HG02642 (cell line): Measurements from ENCODE around the gene PLEKHA1.
A peak's percentile ranks its signal among the peaks of the same experiment; 100 is the strongest.

Experiments
- ATAC-seq: cut with Tn5 transposase; IDR thresholded peaks from one replicate; pipeline ENCODE4 v1.9.1; 2021; ENCODE audit warnings: mild to moderate bottlenecking; ENCODE audit not compliant: unreplicated experiment, poor library complexity

PLEKHA1 gene

DNA sequence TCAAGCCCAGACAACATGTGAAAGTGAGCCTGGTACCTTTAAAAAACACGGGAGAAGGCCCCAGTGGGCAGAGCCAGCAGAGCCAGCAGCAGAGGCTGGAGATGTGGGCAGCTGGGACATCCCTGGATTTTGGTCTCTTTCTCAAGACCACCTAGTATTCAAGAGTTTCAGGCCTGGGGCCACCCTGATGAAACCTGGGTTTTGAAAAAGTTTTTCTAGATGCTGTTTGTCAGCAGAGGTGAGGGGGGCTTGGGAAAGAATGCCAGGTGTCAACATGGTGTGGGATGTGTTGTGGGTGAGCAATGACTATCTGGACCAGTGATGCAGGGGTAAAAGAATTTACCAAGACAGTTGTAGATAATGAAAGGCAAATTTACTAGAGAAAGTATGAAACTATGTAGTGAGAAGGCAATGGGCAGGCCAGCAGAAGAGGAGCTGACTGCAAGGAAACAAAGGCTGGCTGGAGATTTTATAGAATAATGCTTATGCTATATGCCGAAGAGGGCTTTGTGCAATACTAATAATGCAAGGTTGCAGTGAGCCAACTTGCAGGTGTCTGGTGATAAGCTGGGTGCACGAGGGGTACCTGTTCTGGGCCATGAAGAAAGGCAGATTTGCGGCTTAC, 28.1 kb upstream of the PLEKHA1 start:
- no peak for ATAC-seq

DNA sequence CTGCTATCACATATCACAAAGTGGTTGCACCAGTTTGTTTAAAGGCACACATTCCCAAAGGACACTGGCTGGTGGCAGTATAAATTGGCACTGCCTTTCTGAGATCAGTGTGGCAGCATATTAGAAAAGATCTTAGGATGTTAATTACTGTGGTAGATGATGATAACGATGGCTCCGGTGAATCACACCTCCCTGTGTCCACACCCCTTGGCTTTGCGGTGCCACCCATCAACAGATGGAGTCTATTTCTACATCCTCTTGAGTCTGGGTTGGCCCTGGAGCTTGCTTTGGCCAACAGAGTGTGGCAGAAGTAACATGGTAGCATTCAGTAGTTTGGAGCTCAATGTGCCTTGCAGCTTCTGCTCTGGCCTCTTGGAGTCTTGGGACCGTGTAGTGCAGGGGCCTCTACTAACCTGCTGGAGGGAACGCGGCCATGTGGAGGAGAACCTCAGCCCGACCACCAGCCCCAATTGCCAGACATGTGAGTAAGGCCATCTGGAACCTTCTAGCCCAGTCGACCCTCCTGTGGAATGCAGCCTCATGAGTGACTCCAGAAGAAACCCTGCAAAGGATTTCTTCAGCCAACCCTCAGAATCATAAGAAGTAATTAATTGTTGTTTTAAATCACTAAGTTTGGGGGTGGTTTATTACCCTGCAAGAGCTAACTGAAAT, 27.2 kb upstream of the PLEKHA1 start:
- no peak for ATAC-seq

DNA sequence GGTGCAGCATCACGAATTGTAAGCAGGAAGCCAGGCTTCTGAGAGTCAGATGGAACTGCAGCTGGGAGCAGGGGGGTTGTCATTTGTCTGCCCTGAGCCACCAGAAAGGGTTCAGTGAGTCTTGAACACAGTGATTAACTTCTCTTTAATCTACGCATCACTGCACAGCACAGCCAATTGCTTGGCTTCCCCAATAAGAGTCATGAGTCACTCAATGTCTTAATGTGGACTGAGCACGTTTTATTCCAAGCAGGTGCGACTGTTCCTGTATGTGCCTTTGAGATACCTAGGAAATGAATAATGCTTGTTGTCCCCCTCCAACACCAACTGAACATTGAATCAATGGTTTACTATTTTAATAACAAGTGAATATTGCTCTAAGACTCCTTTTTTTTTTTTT, 26.0 kb upstream of the PLEKHA1 start:
- ATAC-seq, result no peak

DNA sequence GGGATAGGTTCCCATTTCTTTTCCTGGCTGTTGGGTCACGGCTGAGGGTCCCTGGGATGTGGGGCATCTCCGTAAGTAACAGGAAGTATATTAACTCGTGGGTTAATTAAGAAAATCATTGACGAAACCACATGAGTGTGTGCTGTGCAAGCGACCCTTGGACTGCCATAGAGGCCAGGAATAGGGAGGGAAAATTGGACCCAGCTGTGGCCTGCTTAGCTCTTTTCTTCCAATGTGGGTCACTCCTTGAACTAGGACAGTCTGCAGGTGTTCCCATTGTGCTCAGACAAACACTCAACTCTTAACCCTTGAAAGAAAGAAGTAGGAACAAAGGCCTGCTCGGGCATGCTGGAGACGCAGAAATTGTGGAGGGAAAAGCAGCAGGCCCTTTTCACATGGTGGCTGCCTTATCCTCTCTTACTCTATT, 25.6 kb upstream of the PLEKHA1 start:
- no peak for ATAC-seq

DNA sequence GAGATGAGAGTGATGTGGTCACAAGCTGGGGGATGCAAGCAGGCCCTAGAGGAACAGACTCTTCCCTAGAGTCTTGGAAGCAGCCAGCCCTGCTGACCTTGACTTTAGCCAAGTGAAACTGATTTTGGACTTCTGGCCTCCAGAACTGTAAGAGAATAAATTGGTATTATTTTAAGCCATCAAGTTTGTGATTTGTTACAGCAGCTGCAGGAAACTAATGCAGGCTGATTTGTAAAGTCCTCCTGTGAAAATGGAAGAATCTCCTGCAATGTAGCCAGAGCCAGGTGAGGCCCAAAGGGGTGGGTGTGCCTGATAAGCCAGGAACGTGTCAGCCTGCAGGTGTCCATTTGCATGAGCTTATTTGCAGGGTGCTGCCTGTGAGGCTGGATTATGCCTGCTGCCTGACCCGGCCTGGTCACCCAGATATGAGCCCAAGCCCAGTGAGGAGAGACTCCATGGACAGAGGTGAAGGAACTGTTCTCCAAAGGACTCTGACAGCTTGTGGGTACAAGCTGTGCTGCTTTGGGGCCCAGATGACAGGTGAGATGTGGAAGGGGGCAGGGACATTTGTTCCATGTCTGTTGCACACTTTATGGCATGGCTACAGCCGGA, 24.6 kb upstream of the PLEKHA1 start:
- ATAC-seq, result no peak

DNA sequence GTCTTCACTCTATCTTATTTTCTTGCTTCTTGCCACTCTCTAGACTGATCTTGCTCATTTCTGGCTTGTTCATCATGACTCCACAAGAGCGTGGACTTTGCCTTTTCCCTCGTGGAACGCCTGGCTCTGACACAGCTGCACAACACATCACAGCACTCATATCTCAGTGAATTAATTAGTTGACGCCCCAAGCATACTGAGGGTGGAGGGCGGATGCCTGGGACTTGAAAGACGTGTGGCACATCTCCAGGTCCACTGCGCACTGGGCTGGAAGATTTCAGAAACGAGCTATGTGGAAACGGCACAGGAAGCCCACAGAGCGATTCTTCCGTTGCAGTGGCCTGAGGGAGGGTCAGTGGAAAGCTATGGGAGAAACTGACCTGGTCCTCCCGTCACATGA, 23.6 kb upstream of the PLEKHA1 start:
- no peak for ATAC-seq

DNA sequence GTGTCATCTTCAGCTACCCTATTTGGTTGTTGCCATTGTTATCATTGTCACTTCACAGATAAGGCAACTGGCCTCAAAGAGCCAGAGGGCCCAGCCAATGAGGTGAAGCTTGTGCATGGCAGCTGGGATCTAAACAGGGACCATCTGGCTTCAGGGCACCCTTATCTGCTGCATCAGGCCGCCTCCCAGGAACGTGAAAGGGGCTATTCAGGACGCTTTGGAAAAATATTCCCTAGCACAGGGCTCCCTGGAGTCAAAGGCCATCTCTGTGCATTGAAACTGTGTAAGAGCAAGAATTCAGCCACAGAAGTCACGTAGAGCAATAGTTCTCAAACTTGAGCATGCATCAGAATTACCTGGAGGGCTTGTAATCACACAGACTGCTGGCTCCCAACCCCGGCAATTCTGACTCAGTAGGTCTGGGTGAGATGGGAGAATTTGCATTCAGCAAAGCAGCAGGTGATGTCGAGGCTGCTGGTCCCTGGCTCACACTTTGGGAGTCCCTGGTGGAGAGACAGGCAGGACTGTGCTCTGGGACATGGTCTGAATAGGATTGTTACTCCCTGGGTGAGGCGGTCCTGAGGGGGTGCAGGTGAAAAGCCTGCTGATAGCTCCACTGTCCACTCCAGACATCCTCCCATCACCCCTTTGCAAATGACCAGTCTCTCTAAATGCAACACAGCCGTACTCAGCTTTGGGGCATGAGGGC, 21.5 kb upstream of the PLEKHA1 start:
- no peak for ATAC-seq

DNA sequence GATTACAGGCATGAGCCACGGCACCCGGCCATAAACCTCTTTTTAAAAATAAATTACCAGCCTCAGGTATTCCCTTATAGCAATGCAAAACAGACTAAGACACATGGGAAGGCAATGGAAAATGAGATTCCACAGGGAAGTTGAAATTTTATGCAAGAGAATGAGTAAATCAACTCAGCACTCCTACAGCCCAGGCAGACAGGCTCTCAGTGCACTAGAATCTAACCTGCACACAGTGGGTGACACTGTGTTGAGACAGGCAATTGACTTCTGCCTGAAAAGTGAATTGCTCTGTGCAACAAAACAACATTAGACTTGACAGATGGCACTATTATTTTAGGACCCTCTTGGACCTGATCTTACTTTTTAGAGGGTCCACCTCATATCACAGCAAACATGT, 20.1 kb upstream of the PLEKHA1 start:
- ATAC-seq, result no peak

GRCh38 chr10:122357685-122358084, 16.8 kb upstream of the PLEKHA1 start:
- no peak for ATAC-seq

DNA sequence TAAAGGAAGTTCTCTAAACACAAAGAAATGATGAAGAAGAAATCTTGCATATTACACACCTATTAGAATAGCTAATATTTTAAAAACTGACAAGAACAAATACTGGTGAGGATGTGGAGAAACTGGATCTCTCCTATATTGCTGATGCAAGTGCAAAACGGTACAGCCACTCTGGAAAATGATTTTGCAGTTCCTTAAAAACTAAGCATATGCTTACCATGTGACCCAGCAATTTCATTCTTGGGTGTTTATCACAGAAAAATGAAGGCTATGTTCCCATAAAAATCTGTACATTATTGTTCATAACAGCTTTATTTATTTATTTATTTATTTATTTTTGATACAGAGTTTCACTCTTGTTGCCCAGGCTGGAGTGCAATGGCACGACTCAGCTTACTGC, 14.9 kb upstream of the PLEKHA1 start:
- no peak for ATAC-seq

- ATAC-seq, result no peak
These were observed 13.5 kb upstream of the PLEKHA1 start for GRCh38 chr10:122361046-122361445.

DNA sequence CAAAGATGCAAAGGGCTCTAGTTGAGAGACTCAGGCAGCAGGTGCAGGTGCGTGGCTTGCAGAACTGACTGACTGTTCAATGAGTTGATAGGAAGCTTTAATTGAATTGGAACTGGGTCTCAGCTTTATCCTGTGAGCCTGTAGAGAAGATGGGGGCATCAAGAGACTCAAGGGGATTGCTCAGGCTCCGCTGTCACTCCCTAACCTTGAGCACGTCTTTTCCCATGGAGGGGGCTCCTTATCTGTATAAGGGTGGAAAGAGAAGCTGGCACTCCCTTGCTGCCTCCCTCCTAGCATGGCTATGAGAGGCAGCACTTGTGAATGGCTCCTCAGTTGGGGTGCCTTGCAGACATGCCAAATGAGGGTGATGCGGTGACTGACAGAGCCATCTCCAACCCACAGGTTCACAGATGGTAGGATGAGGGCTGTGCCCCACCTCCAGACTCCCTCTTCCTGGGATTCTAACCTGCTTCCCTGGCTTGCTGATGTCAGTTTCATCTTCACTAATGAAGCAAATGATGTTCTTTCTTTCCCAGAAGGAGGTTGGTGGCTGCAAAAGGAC, 12.4 kb upstream of the PLEKHA1 start:
- no peak for ATAC-seq

- no peak for ATAC-seq
These were observed 11.9 kb upstream of the PLEKHA1 start for GRCh38 chr10:122362621-122363020.

GRCh38 chr10:122363311-122363710, 11.2 kb upstream of the PLEKHA1 start:
- ATAC-seq, result no peak

DNA sequence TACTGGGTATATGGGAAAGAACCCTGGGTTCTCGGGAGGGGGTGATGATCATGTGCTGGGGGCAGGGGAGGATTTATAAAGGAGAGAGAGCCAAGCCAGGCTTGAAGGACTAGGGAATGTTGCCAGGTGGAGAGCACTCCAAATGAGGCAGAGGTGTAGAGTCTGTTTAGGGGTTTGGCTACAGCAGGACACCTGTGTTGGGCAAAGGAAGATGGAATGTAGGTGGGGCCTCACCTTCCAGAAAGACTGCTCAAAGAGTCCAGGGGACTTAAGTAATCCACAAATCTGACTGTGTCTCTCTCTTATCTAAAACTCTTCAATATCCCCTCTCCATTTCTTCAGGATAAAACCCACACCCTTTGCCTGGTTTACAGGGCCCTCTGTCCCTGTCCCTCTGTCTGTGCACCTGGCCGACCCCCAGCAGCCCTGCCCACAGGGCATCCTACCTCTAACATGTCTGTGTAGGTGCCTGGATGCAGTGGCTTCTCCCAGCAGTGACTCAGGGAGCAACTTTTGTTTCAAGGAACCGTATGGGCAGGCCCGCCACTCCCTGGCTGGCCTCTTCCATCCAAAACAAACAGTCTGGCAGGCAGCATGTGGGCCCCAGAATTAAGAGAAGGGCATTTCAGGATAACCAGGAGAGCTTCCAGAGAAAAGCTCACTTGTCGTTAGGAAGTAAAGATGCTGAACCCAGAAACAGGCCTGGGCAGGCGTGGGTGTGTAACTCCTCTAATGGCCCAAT, 10.6 kb upstream of the PLEKHA1 start:
- ATAC-seq, result no peak

DNA sequence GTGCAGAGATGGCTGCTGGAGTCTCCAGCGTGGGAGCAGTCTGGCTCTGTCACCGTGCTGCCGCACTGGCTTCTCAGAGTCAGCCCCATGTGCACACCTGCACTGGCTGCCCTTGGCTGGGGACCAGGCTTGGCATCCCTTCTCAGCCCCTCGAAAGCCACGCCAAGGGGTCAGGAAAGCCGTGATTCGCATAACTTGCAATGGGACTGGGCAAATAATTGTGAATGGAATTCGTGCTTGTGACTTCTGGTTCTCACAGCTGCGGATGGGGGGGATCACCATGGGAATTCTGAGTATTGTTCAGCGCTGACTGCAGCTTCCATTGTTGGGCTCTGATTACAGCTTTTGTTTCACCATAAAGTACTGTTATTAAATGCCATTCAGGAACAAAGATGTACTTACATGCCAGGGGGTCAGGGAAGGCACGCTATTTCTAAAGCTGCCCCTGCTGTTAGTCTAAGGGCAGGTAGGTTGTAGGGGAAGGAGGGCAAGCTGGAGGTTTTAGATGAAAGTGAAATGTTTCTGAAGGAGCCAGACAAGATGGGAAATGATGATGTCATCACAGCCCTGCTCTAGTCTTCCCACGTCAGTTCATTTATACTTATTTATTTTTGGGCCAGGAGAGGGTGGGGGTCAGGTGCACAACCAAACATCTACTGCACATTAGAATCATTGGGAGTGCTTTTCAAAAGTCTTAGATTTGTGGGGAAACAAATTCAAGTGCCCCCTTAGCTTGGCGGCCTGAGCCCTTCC, 5.8 kb upstream of the PLEKHA1 start:
- ATAC-seq, result no peak

GRCh38 chr10:122373108-122373507, 1.4 kb upstream of the PLEKHA1 start:
- ATAC-seq, result no peak

DNA sequence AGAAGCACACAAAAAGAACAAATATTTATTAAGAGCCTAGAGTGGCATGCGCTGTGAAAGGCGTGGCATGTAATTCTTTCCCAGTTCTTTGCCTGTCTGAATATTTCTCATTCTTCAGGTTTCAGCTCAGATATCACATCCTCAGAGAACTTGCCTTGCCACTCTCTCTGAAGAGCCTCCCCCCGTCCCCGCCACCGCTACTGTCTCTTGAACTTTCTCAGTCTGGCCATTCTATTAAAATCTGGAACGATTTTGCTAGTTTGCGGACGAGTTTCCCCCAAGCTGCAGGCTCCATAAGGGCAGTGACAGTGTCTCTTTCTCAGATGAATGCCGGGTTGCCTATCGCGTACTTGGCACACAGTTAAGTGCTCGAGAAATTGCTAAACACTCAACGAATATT, 787 bp upstream of the PLEKHA1 start:
- no peak for ATAC-seq

- ATAC-seq, result peak; percentile 46
These were observed 561 bp downstream of the PLEKHA1 start for GRCh38 chr10:122374859-122375678.
